Left hindlimb (tissue), 1 donor: ENCODE results near the gene SPECC1.
"Not testable (repeated sequence)": the region's sequence is repeated elsewhere in the genome, so short reads cannot be mapped to it uniquely, and the experiment has no call there.

Experiments used
- DNase-seq: peaks from one replicate; pipeline ENCODE4 v3.0.0-alpha.2; 2018

Gene SPECC1

GRCh38 chr17:20253323-20253722, 244.2 kb downstream of the SPECC1 start:
- no peak for DNase-seq

GRCh38 chr17:20254541-20254940, 245.4 kb downstream of the SPECC1 start:
- no peak for DNase-seq

GRCh38 chr17:20256144-20256543, 247.0 kb downstream of the SPECC1 start:
- DNase-seq: no peak

GRCh38 chr17:20257008-20257407, 247.8 kb downstream of the SPECC1 start:
- no peak for DNase-seq

GRCh38 chr17:20257798-20258197, 248.6 kb downstream of the SPECC1 start:
- no peak for DNase-seq

GRCh38 chr17:20259668-20260067, 250.5 kb downstream of the SPECC1 start:
- no peak for DNase-seq

GRCh38 chr17:20260268-20260667, 251.1 kb downstream of the SPECC1 start:
- DNase-seq: no peak

GRCh38 chr17:20262226-20263114, 253.3 kb downstream of the SPECC1 start:
- no peak for DNase-seq

GRCh38 chr17:20263115-20263433, 253.9 kb downstream of the SPECC1 start:
- DNase-seq: not testable (repeated sequence)

- DNase-seq: no peak
These were observed 254.4 kb downstream of the SPECC1 start for GRCh38 chr17:20263595-20263994.

GRCh38 chr17:20264996-20265395, 255.8 kb downstream of the SPECC1 start:
- no peak for DNase-seq

GRCh38 chr17:20266806-20267458, 257.8 kb downstream of the SPECC1 start:
- DNase-seq: no peak

GRCh38 chr17:20267459-20267842, 258.3 kb downstream of the SPECC1 start:
- DNase-seq: no peak

GRCh38 chr17:20270369-20270768, 261.2 kb downstream of the SPECC1 start:
- no peak for DNase-seq

GRCh38 chr17:20271011-20271610, 262.0 kb downstream of the SPECC1 start:
- no peak for DNase-seq

- no peak for DNase-seq
These were observed 264.8 kb downstream of the SPECC1 start for GRCh38 chr17:20273741-20274500.

- no peak for DNase-seq
These were observed 266.5 kb downstream of the SPECC1 start for GRCh38 chr17:20275653-20276052.

- DNase-seq: no peak
These were observed 267.3 kb downstream of the SPECC1 start for GRCh38 chr17:20276421-20276820.

GRCh38 chr17:20278805-20279204, 269.6 kb downstream of the SPECC1 start:
- DNase-seq: no peak

GRCh38 chr17:20279631-20280030, 270.5 kb downstream of the SPECC1 start:
- DNase-seq: no peak

GRCh38 chr17:20280051-20280450, 270.9 kb downstream of the SPECC1 start:
- no peak for DNase-seq

- DNase-seq: no peak
These were observed 271.7 kb downstream of the SPECC1 start for GRCh38 chr17:20280851-20281250.

GRCh38 chr17:20281860-20282259, 272.7 kb downstream of the SPECC1 start:
- DNase-seq: no peak
